MM.1S (cell line): ENCODE results near the gene UBE2G2.

ENCODE experiments used
- CTCF ChIP-seq: fragments of 300-600 bp; sonication (generic); IDR thresholded peaks from 2 replicates; pipeline ENCODE4 v1.5.1; 2016; ENCODE audit warnings: antibody characterized with exemption, low read length, mixed read lengths
- EZH2phosphoT487 ChIP-seq: fragments of 300-600 bp; sonication (generic); IDR thresholded peaks from 2 replicates; pipeline ENCODE4 v1.6.1; 2018; ENCODE audit warnings: antibody characterized with exemption, low read length

DNA sequence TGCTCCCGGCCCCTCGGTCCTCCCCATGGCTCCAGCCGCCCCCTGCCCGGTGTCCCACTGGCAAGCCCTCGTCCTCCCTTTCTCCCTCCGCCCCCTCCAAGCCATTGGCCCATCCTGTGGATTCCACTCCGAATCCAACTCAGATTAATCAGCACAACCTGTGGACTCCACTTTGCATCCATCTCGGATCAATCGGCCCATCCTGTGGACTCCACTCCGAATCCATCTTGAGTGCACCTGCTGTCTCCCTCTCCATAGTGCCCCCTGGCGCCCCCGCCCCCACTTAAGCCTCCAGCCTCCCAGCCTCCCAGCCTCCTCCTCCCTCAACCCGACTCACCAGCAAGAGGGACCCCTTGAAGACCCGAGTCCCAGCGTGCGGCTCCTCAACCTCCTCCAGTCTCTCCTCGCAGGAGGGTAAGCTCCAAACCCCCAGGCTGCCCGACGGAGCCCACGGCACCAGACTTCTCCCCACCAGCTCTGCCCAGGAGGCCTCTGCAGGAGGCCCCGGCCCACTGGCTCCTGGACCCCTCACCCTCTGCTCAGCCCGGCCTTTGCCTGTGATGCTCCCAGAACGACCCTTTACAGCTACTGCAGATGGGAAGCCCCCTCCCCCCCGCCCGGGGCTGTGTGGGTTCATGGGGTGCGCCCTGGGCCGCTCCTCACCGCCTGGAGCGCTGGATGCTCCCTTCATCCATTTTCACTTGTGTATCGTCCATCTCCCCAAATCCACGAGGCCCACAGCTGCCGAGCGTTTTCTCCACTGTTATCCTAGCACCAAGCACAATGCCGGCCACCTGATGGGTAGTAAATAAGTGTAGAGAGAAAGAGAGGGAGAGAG lies 49.6 kb downstream of the UBE2G2 start:
- no peak for TF ChIP-seq CTCF
- TF ChIP-seq EZH2phosphoT487 = no peak
